Endothelial cell of umbilical vein (primary cell): ENCODE measurements around the gene MDN1. TPM values are rescaled to one million over a fixed set of nuclear protein-coding genes. Genes with fewer than 3 reads are reported as not detected.

Experiments used
- BruUV-seq: library from RNA; stranded (reverse); fragments of 400-500 nt; replicated peaks from 2 replicates; lab custom pipeline; 2021; lab: Mats Ljungman, UMichigan
- CTCF ChIA-PET: fragments of 300-600, 350-600 bp; sonication (Branson Sonifier 250); formaldehyde crosslinking; loops from one replicate; lab custom pipeline; 2021; ENCODE audit warnings: antibody characterized with exemption, inconsistent platforms; lab: Charles Lee
- POLR2A ChIA-PET: fragments of 300-600, 350-600 bp; sonication (Branson Sonifier 250); formaldehyde crosslinking; loops from one replicate; lab custom pipeline; 2021; ENCODE audit warnings: antibody characterized with exemption, inconsistent platforms; lab: Charles Lee
- DNase-seq: peaks from one replicate; pipeline ENCODE4 v3.0.0-alpha.2; 2011; ENCODE audit warnings: low read depth, low spot score
- FAIRE-seq: peaks from 2 replicates; lab custom pipeline; 2011; peaks lifted over from hg19 to GRCh38; lab: Jason Lieb, UNC
- H2AFZ ChIP-seq: 2 replicates; pipeline ENCODE4 v1.6.0; 2012; ENCODE audit warnings: low read depth, low read length, control low read depth, inconsistent platforms
- H3K27ac ChIP-seq: 2 replicates; pipeline ENCODE4 v1.5.1; 2011; ENCODE audit warnings: low read depth, mild to moderate bottlenecking, control low read depth, low read length, moderate library complexity; ENCODE audit not compliant: insufficient read depth
- H3K27me3 ChIP-seq, 2 experiments: 2 replicates each; pipeline versions ENCODE4 v1.6.0 to v1.6.1; 2011; ENCODE audit warnings: low read length in 2 of 2, mixed read lengths in 1 of 2; ENCODE audit not compliant: control insufficient read depth in 2 of 2, insufficient read depth in 2 of 2
- H3K36me3 ChIP-seq, 2 experiments: 2 replicates in 1 of 2; 3 replicates in 1 of 2; pipeline ENCODE4 v1.5.1; 2011; ENCODE audit warnings: low read length in 2 of 2, mild to moderate bottlenecking in 1 of 2, moderate library complexity in 1 of 2; ENCODE audit not compliant: control insufficient read depth in 2 of 2, insufficient read depth in 2 of 2; ENCODE audit errors: extremely low read depth in 1 of 2
- H3K4me1 ChIP-seq: 3 replicates; pipeline ENCODE4 v1.5.1; 2011; ENCODE audit warnings: mild to moderate bottlenecking, low read length; ENCODE audit not compliant: control insufficient read depth, insufficient read depth; ENCODE audit errors: extremely low read depth
- H3K4me2 ChIP-seq: 2 replicates; pipeline ENCODE4 v1.6.1; 2011; ENCODE audit warnings: low read length, control low read depth, mixed read lengths; ENCODE audit not compliant: insufficient read depth
- H3K4me3 ChIP-seq, 3 experiments: fragments of 200-600 bp in 1 of 3; sonication (generic), shearing (Covaris generic) in 1 of 3; replicated peaks in 1 of 3; 2 replicates each; pipeline ENCODE4 v1.5.1; 2011 to 2016; ENCODE audit warnings: control low read depth in 3 of 3, low read length in 3 of 3, mild to moderate bottlenecking in 2 of 3, inconsistent platforms in 1 of 3, low read depth in 1 of 3, moderate library complexity in 1 of 3; ENCODE audit not compliant: insufficient read depth in 1 of 3
- H3K79me2 ChIP-seq: 2 replicates; pipeline ENCODE4 v1.6.0; 2012; ENCODE audit warnings: low read length, inconsistent platforms; ENCODE audit not compliant: control insufficient read depth, insufficient read depth
- H3K9ac ChIP-seq: replicated peaks from 2 replicates; pipeline ENCODE3; 2011; ENCODE audit warnings: low read length, control low read depth; ENCODE audit not compliant: insufficient read depth; ENCODE audit errors: extremely low read depth
- H3K9me1 ChIP-seq: replicated peaks from 3 replicates; pipeline ENCODE4 v1.6.0; 2011; ENCODE audit warnings: mild to moderate bottlenecking, low read length; ENCODE audit not compliant: control insufficient read depth, insufficient read depth; ENCODE audit errors: extremely low read depth
- H3K9me3 ChIP-seq: replicated peaks from 2 replicates; pipeline ENCODE4 v1.5.1; 2012; ENCODE audit warnings: low read length, inconsistent platforms; ENCODE audit not compliant: control insufficient read depth, insufficient read depth
- H4K20me1 ChIP-seq: replicated peaks from 2 replicates; pipeline ENCODE3; 2011; ENCODE audit warnings: mild to moderate bottlenecking, low read length; ENCODE audit not compliant: control insufficient read depth, insufficient read depth; ENCODE audit errors: extremely low read depth
- EZH2 ChIP-seq: IDR thresholded peaks from 2 replicates; pipeline ENCODE4 v1.6.1; 2012; ENCODE audit warnings: borderline replicate concordance, low read depth, mild to moderate bottlenecking, moderate library complexity, low read length, inconsistent platforms; ENCODE audit not compliant: severe bottlenecking
- FOS ChIP-seq: IDR thresholded peaks from 2 replicates; pipeline ENCODE4 v1.6.1; 2011; ENCODE audit warnings: mild to moderate bottlenecking, low read length, moderate library complexity, borderline replicate concordance; ENCODE audit not compliant: insufficient read depth
- GATA2 ChIP-seq: IDR thresholded peaks from 2 replicates; pipeline ENCODE4 v1.7.0; 2011; ENCODE audit warnings: low read depth, mild to moderate bottlenecking, moderate library complexity, mixed read lengths, low read length; ENCODE audit not compliant: insufficient read length, insufficient read depth
- JUN ChIP-seq: IDR thresholded peaks from 2 replicates; pipeline ENCODE4 v1.6.1; 2011; ENCODE audit warnings: borderline replicate concordance, low read depth; ENCODE audit not compliant: insufficient read length, insufficient read depth
- MAX ChIP-seq: IDR thresholded peaks from 2 replicates; pipeline ENCODE4 v1.6.1; 2011; ENCODE audit not compliant: insufficient read depth, insufficient read length
- MYC ChIP-seq: IDR thresholded peaks from one replicate; pipeline ENCODE4 v1.6.1; 2011; ENCODE audit warnings: mild to moderate bottlenecking, low read depth, low read length
- POLR2A ChIP-seq: IDR thresholded peaks from 2 replicates; pipeline ENCODE4 v1.6.1; 2012; ENCODE audit warnings: low read depth, mild to moderate bottlenecking, control low read depth, low read length
- POLR2AphosphoS5 ChIP-seq: IDR thresholded peaks from 2 replicates; pipeline ENCODE4 v1.6.1; 2012; ENCODE audit warnings: low read depth, mild to moderate bottlenecking, control low read depth, low read length, moderate library complexity; ENCODE audit not compliant: insufficient read depth
- dilution Hi-C: fragments of 300-500 bp; cut with MboI; formaldehyde crosslinking; loops from one replicate; pipeline ENCODE4 v1.15.0; 2019; ENCODE audit warnings: low sequenced_read_pairs; ENCODE audit not compliant: extremely low pct_ligation_motif_present
- intact Hi-C: fragments of 100-400 bp; cut with micrococcal nuclease; formaldehyde crosslinking; loops from one replicate; pipeline ENCODE4 v1.10.0; 2022
- polyA plus RNA-seq, 4 experiments: library from polyadenylated mRNA; depleted of rRNA in 3 of 4; stranded (reverse) in 3 of 4; unstranded in 1 of 4; fragments of >200 nt; gene quantifications; 2 replicates each; pipeline versions ENCODE4 v1.2.1 to v1.2.3, GENCODE V29; 2011 to 2012; ENCODE audit warnings: missing spikeins in 1 of 4
- total RNA-seq: library from RNA; stranded (reverse); gene quantifications from 2 replicates; pipeline ENCODE4 v1.2.3, GENCODE V29; 2021
- TF ChIP-seq, protein P1 (sequence below), 2 donors: IDR thresholded peaks; 1 replicate in 1 of 2; 2 replicates in 1 of 2; pipeline ENCODE4 v1.5.1; 2011; ENCODE audit warnings: low read length in 2 of 2, mild to moderate bottlenecking in 2 of 2, moderate library complexity in 2 of 2, control low read depth in 1 of 2, inconsistent platforms in 1 of 2, low read depth in 1 of 2; ENCODE audit not compliant: insufficient read depth in 1 of 2; ENCODE audit errors: extremely low read depth in 1 of 2

The MDN1 gene
- total and polyA plus RNA-seq, 2 donors (not counting 3 experiments of a cell fraction or from before 2014, with no cell fraction given) = 9.2 to 39.6 TPM

DNA sequence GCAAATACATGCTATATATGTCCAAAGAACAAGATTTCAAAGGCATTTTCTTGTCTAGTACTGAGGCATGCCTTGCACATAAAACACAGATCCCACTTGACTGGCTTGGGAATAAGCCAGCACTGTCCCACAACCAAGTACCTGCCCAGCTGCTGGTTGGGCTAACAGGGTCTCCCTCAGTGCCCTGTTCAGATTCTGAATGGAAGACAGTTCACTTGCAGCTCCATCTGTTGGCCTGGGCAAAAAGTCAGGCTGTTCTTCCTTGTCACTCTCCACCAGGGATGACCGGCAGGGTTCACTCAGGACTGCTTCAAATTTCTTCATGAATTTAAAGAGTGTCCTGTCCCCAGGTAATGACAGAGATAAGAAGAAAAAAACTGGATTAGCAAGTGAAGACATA is 136.6 kb downstream of the MDN1 start:
- Histone ChIP-seq H3K27me3 (no peaks in the 10 kb centered on the region), H2AFZ (no peak overlapping the region), H4K20me1 (no peaks in the 10 kb centered on the region), H3K79me2 (no peaks in the 10 kb centered on the region), H3K27ac (no peak overlapping the region), H3K36me3 (peaks cover 24 to 25% of the 10 kb centered on the region in 2 experiments), H3K9me1 (no peaks in the 10 kb centered on the region), H3K4me1 (no peaks in the 10 kb centered on the region), H3K9ac (no peak overlapping the region), H3K9me3 (no peaks in the 10 kb centered on the region), H3K4me2 (no peak overlapping the region), H3K4me3 (no peak overlapping the region)
- FAIRE-seq (no peak), DNase-seq (no peak)
- TF ChIP-seq MYC (no peak), POLR2A (no peak), POLR2AphosphoS5 (no peak)
- no TSS peak for BruUV-seq
- CTCF ChIA-PET = no interaction called here
- dilution Hi-C loops (no loop called here), intact Hi-C loops (no loop called here)
- POLR2A ChIA-PET = no interaction called here

- no peaks in the 10 kb centered on the region for H3K4me1 ChIP-seq
- FAIRE-seq (no peak), DNase-seq (no peak)
- no peak overlapping the region for H3K9ac ChIP-seq
- no peak for TF ChIP-seq JUN
- no peak for TF ChIP-seq MAX
- TF ChIP-seq POLR2AphosphoS5 = no peak
- TF ChIP-seq MYC = no peak
- no peak for TF ChIP-seq POLR2A
- TF ChIP-seq, protein P1, sequence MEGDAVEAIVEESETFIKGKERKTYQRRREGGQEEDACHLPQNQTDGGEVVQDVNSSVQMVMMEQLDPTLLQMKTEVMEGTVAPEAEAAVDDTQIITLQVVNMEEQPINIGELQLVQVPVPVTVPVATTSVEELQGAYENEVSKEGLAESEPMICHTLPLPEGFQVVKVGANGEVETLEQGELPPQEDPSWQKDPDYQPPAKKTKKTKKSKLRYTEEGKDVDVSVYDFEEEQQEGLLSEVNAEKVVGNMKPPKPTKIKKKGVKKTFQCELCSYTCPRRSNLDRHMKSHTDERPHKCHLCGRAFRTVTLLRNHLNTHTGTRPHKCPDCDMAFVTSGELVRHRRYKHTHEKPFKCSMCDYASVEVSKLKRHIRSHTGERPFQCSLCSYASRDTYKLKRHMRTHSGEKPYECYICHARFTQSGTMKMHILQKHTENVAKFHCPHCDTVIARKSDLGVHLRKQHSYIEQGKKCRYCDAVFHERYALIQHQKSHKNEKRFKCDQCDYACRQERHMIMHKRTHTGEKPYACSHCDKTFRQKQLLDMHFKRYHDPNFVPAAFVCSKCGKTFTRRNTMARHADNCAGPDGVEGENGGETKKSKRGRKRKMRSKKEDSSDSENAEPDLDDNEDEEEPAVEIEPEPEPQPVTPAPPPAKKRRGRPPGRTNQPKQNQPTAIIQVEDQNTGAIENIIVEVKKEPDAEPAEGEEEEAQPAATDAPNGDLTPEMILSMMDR (IDR thresholded peaks at IDR 0.05; ENCODE audit: extremely low read depth in 1 of 2, insufficient read depth in 1 of 2, low read depth in 1 of 2, low read length in 2 of 2) = no peak
- TF ChIP-seq FOS = no peak
- TF ChIP-seq GATA2 = no peak
- no peak for TF ChIP-seq EZH2
- H4K20me1 ChIP-seq = no peaks in the 10 kb centered on the region
- H3K9me3 ChIP-seq = no peaks in the 10 kb centered on the region
- no TSS peak for BruUV-seq
- H3K4me3 ChIP-seq = no peak overlapping the region
- dilution Hi-C loops = no loop called here
- H3K9me1 ChIP-seq = no peaks in the 10 kb centered on the region
- intact Hi-C loops = no loop called here
- H3K27ac ChIP-seq = no peak overlapping the region
- no peak overlapping the region for H3K4me2 ChIP-seq
- H2AFZ ChIP-seq = no peak overlapping the region
- no peaks in the 10 kb centered on the region for H3K27me3 ChIP-seq
- ChIA-PET CTCF (no interaction called here), POLR2A (no interaction called here)
- H3K36me3 ChIP-seq = peaks cover 24 to 26% of the 10 kb centered on the region in 2 experiments
- no peaks in the 10 kb centered on the region for H3K79me2 ChIP-seq
Measured at GRCh38 chr6:89681983-89682564, 137.5 kb downstream of the MDN1 start.
